ENCODE results near the gene CPEB3.

DNA sequence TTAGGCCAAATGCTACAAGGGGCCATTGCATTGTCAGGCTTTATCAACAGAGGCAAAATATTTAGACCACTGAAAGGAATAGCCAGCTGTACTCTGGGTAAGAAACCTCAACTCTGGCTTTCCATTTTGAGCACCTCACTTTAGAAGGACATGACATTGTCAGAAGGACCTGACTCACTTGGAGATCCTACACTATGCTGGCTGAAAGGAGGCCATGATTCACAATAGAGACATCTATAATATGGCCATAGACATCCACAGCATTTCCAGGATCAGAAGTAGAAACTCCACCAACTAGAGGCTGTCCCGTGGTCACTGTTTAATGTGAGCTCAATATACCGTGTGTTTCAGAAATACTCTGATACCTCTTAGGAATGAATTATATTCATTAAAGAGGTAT lies 226.4 kb downstream of the CPEB3 start:
- TF ChIP-seq, protein P1, sequence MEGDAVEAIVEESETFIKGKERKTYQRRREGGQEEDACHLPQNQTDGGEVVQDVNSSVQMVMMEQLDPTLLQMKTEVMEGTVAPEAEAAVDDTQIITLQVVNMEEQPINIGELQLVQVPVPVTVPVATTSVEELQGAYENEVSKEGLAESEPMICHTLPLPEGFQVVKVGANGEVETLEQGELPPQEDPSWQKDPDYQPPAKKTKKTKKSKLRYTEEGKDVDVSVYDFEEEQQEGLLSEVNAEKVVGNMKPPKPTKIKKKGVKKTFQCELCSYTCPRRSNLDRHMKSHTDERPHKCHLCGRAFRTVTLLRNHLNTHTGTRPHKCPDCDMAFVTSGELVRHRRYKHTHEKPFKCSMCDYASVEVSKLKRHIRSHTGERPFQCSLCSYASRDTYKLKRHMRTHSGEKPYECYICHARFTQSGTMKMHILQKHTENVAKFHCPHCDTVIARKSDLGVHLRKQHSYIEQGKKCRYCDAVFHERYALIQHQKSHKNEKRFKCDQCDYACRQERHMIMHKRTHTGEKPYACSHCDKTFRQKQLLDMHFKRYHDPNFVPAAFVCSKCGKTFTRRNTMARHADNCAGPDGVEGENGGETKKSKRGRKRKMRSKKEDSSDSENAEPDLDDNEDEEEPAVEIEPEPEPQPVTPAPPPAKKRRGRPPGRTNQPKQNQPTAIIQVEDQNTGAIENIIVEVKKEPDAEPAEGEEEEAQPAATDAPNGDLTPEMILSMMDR (IDR thresholded peaks at IDR 0.05; ENCODE audit: extremely low read depth in 1 of 2, insufficient read depth in 1 of 2, low read depth in 1 of 2, low read length in 2 of 2) = no peak
- TF ChIP-seq POLR2AphosphoS5 (IDR thresholded peaks at IDR 0.05; ENCODE audit: insufficient read depth, low read depth, low read length) (no peak), POLR2A (IDR thresholded peaks at IDR 0.05; ENCODE audit: low read depth, low read length) (no peak), EZH2 (IDR thresholded peaks at IDR 0.05; ENCODE audit: borderline replicate concordance, low read depth, low read length, severe bottlenecking) (no peak)
- TF ChIP-seq, protein P2, sequence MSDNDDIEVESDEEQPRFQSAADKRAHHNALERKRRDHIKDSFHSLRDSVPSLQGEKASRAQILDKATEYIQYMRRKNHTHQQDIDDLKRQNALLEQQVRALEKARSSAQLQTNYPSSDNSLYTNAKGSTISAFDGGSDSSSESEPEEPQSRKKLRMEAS (IDR thresholded peaks at IDR 0.05; ENCODE audit: insufficient read depth, insufficient read length) = no peak

Measured in endothelial cell of umbilical vein (primary cell).